LNCAP (cell line): ENCODE data around the gene PRF1.

Experiments
- CTCF ChIP-seq: fragments of 450-650 bp; IDR thresholded peaks from 2 replicates; pipeline ENCODE4 v1.5.1; 2017; ENCODE audit warnings: mild to moderate bottlenecking

PRF1 gene

GRCh38 chr10:70552586-70552985, 50.0 kb downstream of the PRF1 start:
- no peak for TF ChIP-seq CTCF

DNA sequence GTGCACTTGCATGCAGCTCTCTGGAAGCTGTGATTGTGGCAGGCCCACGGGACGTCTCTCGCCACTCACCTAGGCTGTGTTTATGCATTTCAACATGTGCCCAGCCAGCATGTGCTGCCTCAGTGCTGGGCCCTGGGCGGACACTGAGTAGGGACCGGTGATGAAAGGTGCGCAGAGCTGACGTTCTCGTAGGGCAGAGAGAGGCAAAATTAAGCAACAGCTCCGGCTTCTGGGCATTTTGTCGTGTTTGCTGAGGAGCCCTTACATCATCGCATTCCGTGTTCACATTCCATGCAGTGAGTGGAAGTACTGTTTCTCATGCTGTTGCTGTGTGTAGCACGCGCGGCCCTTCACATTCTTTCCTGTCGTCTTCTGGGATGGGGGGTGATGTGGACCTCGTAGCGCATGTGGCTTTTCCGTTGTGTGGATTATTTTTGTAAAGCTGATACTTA, 50.5 kb downstream of the PRF1 start:
- no peak for TF ChIP-seq CTCF

- TF ChIP-seq CTCF: no peak
Measured at GRCh38 chr10:70551466-70551865, 51.1 kb downstream of the PRF1 start.

- no peak for TF ChIP-seq CTCF
Measured at GRCh38 chr10:70550459-70550858, 52.1 kb downstream of the PRF1 start.

- peak; percentile 88 for TF ChIP-seq CTCF
Measured at GRCh38 chr10:70549962-70550458, 52.5 kb downstream of the PRF1 start.

- TF ChIP-seq CTCF: no peak
Measured at GRCh38 chr10:70549351-70549961, 53.1 kb downstream of the PRF1 start.
